Fibroblast of lung (primary cell): ENCODE results near the gene BDP1.

Experiments
- CTCF ChIP-seq, 2 donors: IDR thresholded peaks in 1 of 2; conservative IDR thresholded peaks in 1 of 2; 1 replicate in 1 of 2; 2 replicates in 1 of 2; pipeline ENCODE4 v1.5.1; 2011 to 2012; ENCODE audit warnings: low read length in 2 of 2, control low read depth in 1 of 2, inconsistent platforms in 1 of 2, low read depth in 1 of 2, mild to moderate bottlenecking in 1 of 2
- EZH2 ChIP-seq: IDR thresholded peaks from 2 replicates; pipeline ENCODE4 v1.5.1; 2012; ENCODE audit warnings: low read length, control low read depth, mild to moderate bottlenecking; ENCODE audit errors: missing control alignments

GRCh38 chr5:71529682-71530081 is 74.2 kb downstream of the BDP1 start:
- TF ChIP-seq CTCF (conservative IDR thresholded peaks at IDR 0.05 in 1 of 2, IDR thresholded peaks at IDR 0.05 in 1 of 2; ENCODE audit: low read depth in 1 of 2, low read length in 2 of 2) (no peak), EZH2 (no peak)
